Activated CD8-positive, alpha-beta memory T cell treated with anti-CD3 and anti-CD28 coated beads for 1 hour (primary cell): ENCODE results near the gene GJB5.

ENCODE experiments used
- DNase-seq, 2 donors: peaks; one replicate each; pipeline ENCODE4 v3.0.0-alpha.2; 2020; ENCODE audit warnings: low read depth in 1 of 2; ENCODE audit errors: extremely low read depth in 1 of 2

The GJB5 gene

GRCh38 chr1:34744851-34745250 lies 10.0 kb upstream of the GJB5 start:
- DNase-seq: no peak

- DNase-seq: no peak
These were observed 9.2 kb upstream of the GJB5 start for GRCh38 chr1:34745666-34746065.

- no peak for DNase-seq
These were observed 8.7 kb upstream of the GJB5 start for GRCh38 chr1:34746101-34746500.

DNA sequence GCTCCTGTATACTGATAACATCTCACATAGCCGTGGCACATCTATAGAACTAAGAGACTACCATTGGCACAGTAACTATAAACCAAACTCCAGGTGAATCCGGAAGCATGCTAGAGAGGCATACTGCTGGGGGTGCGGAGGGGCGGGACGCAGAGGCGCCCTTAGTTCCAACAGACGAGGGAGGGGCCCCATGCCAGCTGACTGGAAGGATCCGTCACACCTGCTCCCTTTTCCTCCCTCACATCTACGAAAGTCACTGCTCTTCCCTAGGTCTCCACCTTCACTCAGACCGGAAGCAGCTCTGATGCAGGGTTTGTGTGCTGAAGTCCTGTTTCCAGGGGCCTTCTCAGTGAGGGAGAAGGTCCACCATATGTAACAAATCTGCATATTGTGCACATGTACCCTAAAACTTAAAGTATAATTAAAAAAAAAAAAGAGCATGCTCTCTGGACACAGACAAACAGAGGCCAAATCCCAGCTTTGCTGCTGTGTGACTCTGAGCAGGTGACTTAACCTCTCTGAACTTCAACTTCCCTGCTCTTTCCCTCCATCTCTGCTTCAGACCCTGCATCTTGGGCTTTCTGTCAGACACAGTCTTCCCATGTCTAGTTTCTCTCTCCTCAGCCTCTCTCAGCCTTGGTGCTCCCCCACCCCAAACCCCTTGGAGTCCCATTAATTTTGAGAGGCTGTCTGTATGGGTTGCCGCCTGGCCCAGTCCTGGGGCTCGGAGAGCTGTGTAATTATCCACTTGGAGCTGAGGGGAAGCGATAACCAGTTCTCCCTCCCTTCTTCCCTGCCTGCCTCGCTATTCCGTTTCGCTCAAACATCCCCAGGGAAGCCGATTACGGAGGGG lies 7.8 kb upstream of the GJB5 start:
- DNase-seq: no peak

- no peak for DNase-seq
These were observed 7.3 kb upstream of the GJB5 start for GRCh38 chr1:34747638-34747941.

DNA sequence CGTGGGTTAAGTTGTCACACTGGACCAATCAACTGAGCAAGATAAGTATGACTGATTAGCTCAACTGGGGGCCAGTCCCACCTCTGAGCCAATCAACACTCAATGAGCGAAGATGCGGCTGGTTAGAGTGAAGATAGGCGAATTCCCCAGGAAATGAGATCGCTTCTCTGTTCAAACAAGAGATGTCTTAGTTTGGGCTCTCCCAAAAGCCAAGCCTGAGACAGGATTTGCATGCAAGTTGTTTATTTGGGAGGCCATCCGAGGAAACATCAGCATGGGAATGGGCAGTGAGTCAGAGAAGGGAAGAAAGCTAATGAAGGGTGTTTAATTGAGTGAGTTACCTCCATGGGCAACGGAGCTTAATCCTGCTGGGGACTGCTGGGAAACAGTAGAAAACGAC lies 4.9 kb upstream of the GJB5 start:
- no peak for DNase-seq

DNA sequence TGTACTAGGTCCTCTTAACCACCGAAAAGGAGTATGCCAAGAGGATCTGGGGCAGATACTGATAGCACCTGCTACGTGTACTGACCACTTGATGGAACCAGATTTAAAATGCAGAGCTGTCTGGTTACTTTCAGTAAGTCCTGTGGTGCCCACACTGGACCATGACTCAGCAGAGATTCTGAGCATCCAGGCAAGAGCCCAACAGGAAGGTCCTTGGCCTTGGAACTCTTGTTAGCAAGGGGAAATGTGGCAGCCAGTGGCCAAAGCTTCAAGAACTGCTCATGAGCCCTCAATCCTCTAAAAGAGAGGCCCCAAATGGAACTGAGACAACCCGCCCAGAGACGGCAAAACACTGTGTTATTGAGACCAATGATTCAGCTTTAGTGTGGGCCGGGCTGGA lies 4.2 kb upstream of the GJB5 start:
- DNase-seq: no peak

DNA sequence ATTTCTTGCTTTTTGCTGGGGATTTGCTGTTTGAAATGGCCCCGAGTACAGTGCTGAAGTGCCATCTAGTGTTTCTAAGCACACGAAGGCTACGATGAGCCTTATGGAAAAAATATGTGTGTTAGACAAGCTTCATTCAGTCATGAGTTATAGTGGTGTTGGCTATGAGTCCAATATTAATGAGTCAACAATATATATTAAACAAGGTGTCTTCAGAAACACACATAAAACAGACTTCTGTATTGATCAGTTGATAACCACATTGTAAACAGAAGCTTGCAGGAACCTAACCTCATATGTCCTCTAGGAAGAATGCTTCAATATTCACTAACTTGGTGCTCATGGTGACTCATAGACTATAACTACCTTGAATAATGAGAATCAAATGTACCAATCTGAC lies 1.7 kb upstream of the GJB5 start:
- DNase-seq: no peak

DNA sequence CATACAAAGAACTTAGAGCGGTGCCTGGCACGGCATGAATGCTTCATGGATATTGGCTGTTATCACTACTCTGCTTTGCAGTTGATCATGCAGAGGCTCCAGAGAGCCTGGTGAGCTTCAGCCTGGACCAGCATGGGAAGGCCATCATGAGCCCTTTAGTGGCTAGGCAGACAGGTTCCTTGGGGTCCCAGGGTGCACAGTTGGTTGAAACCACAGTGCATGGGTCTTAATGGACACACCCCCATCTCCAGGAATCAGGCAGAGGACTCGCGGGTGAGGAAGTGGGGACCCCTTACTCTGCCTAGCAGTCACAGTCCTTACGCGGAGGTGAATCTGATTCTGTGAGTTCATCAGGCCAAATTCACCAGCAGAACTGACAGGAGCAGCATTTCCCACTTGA lies 1.1 kb downstream of the GJB5 start:
- DNase-seq: no peak

DNA sequence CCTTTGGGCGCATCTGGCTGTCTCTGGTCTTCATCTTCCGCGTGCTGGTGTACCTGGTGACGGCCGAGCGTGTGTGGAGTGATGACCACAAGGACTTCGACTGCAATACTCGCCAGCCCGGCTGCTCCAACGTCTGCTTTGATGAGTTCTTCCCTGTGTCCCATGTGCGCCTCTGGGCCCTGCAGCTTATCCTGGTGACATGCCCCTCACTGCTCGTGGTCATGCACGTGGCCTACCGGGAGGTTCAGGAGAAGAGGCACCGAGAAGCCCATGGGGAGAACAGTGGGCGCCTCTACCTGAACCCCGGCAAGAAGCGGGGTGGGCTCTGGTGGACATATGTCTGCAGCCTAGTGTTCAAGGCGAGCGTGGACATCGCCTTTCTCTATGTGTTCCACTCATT lies 2.5 kb downstream of the GJB5 start:
- no peak for DNase-seq

DNA sequence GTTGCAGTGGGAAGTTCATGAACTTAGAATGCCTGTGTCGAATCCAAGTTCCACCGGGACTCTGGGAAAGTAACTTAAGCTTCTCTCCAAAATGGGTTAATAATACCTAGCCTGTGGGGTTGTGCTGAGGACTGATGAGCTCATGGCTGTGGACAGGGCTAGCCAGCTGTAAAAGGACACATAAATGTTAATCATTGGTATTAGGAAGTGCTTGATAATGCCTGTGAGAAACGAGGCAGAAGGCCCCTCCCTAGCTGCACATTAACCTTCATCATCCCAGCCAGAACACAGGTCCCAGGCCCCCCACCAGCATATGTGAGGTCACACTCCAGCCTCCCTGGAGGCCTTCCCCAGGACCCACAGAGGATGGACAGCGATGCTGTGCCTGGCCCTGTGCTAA lies 3.9 kb downstream of the GJB5 start:
- no peak for DNase-seq

DNA sequence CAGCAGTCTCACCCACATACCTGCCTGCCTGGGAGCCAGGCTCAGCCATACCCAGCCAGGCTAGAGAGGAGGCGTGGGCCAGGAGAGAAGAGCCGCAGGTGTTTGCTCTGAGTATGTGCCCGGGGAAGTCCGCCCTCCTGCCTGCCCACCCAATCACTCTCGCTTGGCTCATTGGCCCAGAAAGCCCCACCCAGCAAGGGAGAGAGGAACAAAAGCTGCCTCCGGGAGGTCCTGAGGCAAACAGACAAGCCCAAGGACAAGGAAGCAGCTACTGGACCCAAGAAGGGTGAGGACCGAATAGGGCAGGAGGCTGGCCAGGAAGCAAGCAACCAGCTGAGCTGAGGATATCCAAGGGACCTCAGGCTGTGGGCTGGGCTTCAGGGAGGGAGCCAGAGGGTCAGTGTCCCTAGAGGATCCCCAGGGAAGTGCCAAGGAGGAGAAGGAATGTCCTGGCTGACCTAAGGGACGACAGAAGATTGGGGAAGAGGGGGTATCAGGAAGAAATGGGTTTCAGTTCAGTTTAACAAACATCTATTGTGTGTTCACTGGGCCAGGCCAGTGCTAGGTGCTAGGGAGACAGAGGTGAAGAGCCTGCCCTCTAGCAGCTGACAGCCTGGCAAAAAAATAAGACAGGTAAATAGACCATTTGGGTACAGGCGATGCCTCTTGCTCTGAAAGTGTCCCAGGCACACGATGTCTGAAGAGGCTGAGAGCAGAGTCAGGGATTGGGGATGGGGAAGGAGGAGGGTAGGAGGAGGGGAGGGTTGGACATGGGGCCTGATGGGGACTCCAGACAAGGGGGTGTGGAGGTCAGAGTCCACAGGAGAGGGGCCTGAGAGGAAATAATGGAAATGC lies 4.9 kb downstream of the GJB5 start, which contains the start of gene GJB4:
TSS of gene GJB4 (plus strand) at position 238 of the 855 bp plus-strand sequence. CDS start 1,515 bp downstream, outside the sequence.
- no peak for DNase-seq

DNA sequence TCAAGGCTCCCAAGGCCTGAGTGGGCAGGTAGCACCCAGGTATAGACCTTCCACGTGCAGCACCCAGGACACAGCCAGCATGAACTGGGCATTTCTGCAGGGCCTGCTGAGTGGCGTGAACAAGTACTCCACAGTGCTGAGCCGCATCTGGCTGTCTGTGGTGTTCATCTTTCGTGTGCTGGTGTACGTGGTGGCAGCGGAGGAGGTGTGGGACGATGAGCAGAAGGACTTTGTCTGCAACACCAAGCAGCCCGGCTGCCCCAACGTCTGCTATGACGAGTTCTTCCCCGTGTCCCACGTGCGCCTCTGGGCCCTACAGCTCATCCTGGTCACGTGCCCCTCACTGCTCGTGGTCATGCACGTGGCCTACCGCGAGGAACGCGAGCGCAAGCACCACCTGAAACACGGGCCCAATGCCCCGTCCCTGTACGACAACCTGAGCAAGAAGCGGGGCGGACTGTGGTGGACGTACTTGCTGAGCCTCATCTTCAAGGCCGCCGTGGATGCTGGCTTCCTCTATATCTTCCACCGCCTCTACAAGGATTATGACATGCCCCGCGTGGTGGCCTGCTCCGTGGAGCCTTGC lies 6.4 kb downstream of the GJB5 start:
- no peak for DNase-seq

DNA sequence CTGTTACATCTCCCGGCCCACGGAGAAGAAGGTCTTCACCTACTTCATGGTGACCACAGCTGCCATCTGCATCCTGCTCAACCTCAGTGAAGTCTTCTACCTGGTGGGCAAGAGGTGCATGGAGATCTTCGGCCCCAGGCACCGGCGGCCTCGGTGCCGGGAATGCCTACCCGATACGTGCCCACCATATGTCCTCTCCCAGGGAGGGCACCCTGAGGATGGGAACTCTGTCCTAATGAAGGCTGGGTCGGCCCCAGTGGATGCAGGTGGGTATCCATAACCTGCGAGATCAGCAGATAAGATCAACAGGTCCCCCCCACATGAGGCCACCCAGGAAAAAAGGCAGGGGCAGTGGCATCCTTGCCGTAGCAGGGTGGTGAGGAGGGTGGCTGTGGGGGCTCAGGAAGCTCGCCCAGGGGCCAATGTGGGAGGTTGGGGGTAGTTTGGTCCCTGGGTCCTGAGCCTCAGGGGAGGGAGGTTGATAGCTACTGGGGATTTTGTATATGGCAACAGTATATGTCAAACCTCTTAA lies 7.0 kb downstream of the GJB5 start:
- no peak for DNase-seq

- no peak for DNase-seq
These were observed 7.8 kb downstream of the GJB5 start for GRCh38 chr1:34762474-34763141.

- DNase-seq: no peak
These were observed 8.4 kb downstream of the GJB5 start for GRCh38 chr1:34763142-34763781.

DNA sequence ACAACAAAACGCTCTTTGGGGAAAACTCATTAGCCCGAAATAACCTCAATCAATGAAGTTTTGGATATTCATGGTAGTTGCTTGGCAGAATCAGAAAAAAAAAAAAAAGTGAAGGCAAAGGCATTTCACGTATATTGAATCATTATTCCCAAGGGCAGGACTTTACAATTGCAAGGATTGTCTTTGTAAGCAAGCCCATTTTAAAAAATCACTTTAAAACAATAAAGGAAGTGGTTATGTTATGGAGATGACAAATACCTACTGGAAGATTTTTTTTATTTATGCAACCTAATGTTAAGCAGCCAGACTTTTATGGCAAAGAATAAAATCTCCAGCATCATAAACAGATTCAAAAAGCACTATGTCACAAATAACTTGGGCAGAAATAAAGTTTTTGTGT lies 14.0 kb downstream of the GJB5 start:
- DNase-seq: no peak

DNA sequence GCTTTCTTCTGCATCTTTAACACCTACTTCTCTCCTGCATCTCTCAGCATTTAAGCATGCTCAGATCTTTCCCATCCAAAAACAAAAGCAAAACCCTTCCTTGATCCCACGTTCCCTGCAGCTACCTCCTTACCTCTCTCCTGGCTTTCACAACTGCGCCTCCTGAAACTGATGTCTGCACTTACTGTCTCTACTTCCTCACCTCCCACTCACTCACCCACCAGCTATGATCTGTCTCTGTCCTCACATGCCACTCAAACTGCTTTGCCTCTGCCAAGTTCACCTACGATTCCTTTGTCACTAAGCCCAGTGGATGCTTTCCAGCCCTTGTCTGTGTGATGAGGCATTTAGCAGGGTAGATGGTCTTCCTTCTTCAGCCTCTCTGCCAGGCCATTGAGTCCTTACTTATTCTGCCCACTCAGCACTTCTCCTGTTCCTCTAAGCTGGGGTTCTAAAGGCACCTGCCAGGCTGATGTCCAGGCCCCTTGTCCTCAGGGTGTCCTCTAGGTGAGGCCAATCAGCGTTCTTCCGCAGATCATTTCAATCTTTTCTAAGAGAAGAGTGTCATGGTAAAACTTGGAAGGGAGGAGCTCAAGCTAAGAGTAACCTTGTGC lies 16.2 kb downstream of the GJB5 start:
- DNase-seq: no peak

GRCh38 chr1:34771573-34772371 lies 16.9 kb downstream of the GJB5 start:
- DNase-seq: no peak
